Astrocyte (in vitro differentiated cells and primary cell): ENCODE measurements around the gene FMN2.

Experiments used
- EZH2 ChIP-seq: IDR thresholded peaks from 2 replicates; pipeline ENCODE4 v1.6.1; 2012; ENCODE audit warnings: mild to moderate bottlenecking, low read length, inconsistent platforms; ENCODE audit not compliant: insufficient read depth
- TF ChIP-seq, protein P1 (sequence below): IDR thresholded peaks from 2 replicates; pipeline ENCODE4 v1.5.1; 2011; ENCODE audit warnings: low read depth, mild to moderate bottlenecking, inconsistent platforms, low read length, moderate library complexity; ENCODE audit not compliant: insufficient read depth

DNA sequence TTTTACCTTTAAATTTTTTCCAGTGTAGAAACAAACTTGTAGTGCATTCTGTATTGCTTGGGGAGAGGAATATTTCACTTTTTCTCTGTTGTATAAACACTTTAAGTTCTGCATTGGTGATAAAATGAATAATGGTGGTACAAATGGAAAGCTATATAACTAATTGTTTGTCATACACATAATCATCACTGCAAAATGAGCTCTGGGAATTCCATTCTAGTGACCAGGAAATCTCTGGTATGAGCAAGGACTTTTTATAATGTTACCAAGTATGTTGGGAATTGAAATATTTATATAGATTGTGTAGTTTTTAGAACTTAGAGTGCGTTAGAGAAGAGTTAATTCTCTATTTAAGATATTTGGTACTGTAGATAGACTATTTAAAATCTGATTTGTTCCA is 5.0 kb upstream of the FMN2 start:
- TF ChIP-seq, protein P1, sequence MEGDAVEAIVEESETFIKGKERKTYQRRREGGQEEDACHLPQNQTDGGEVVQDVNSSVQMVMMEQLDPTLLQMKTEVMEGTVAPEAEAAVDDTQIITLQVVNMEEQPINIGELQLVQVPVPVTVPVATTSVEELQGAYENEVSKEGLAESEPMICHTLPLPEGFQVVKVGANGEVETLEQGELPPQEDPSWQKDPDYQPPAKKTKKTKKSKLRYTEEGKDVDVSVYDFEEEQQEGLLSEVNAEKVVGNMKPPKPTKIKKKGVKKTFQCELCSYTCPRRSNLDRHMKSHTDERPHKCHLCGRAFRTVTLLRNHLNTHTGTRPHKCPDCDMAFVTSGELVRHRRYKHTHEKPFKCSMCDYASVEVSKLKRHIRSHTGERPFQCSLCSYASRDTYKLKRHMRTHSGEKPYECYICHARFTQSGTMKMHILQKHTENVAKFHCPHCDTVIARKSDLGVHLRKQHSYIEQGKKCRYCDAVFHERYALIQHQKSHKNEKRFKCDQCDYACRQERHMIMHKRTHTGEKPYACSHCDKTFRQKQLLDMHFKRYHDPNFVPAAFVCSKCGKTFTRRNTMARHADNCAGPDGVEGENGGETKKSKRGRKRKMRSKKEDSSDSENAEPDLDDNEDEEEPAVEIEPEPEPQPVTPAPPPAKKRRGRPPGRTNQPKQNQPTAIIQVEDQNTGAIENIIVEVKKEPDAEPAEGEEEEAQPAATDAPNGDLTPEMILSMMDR, result no peak
- no peak for TF ChIP-seq EZH2
